Prostate gland (tissue), 2 donors: Measurements from ENCODE around the gene SERPINA1.

ENCODE experiments used
- CTCF ChIP-seq, 4 experiments: fragments of 200-600 bp in 2 of 4; fragments of 450-650 bp in 2 of 4; sonication (generic) in 2 of 4; IDR thresholded peaks; 1 replicate in 3 of 4; 2 replicates in 1 of 4; pipeline ENCODE4 v1.5.1; 2016 to 2019; ENCODE audit warnings: antibody characterized with exemption in 4 of 4, mild to moderate bottlenecking in 2 of 4, moderate library complexity in 2 of 4
- POLR2AphosphoS5 ChIP-seq: sonication (generic); formaldehyde crosslinking; IDR thresholded peaks from one replicate; pipeline ENCODE4 v1.6.1; 2017; ENCODE audit warnings: antibody characterized with exemption

- TF ChIP-seq CTCF (IDR thresholded peaks at IDR 0.05), result no peak
- TF ChIP-seq POLR2AphosphoS5, result no peak
These were observed 38.7 kb upstream of the SERPINA1 start for GRCh38 chr14:94427016-94427613.
